H1 (cell line): ENCODE results near the gene NACA. TPM values are rescaled to one million over a fixed set of nuclear protein-coding genes. Genes with fewer than 3 reads are reported as not detected.

ENCODE experiments used
- polyA plus RNA-seq, 7 experiments: library from polyadenylated mRNA; depleted of rRNA in 3 of 7; stranded (reverse) in 5 of 7; unstranded in 2 of 7; fragments of >200 nt in 5 of 7; fragments of 200-250 nt in 2 of 7; gene quantifications; 1 replicate in 5 of 7; 2 replicates in 1 of 7; 4 replicates in 1 of 7; pipeline versions ENCODE4 v1.2.1 to v1.2.3, GENCODE V29; 2011 to 2013; ENCODE audit warnings: missing spikeins in 2 of 7, mixed read lengths in 2 of 7
- total RNA-seq: library from RNA; stranded (reverse); fragmentation: NEBNext Ultra II Directional; extraction: Animal tissue kit (Norgen Biotek cat#: 25700); gene quantifications from 2 replicates; pipeline ENCODE4 v1.2.1, GENCODE V29; 2021
- TF ChIP-seq, protein P1 (sequence below): fragments of 300-600 bp; sonication (generic); IDR thresholded peaks from 2 replicates; pipeline ENCODE4 v1.7.1; 2012; ENCODE audit warnings: low read length, moderate library complexity, mild to moderate bottlenecking, inconsistent platforms; ENCODE audit not compliant: insufficient replicate concordance

Gene NACA
- total and polyA plus RNA-seq, 2 of the 8 experiments (the other 6 are each of a cell fraction or from before 2014, with no cell fraction given): 511 to 1,063 TPM

DNA sequence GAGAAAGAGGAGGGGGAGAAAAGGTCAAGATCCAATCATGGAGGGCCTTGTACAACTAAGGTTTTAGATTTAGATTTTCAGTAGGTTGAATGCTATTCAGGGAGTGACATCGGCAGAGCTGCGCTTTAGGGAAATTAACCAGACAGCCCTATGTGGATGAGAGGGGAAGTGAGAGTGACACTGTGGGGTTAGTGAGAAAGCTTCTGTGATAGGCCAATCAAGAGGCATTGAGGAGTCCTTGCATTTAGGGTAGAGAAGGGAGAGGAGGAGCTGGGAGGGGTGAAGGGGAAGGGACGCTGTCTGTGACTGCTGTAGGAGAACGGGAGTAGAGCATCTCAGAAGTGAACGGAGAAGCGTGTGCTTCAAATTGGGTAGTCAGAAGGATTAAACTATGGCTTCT, 41.4 kb upstream of the NACA start (continued):
- TF ChIP-seq, protein P1, sequence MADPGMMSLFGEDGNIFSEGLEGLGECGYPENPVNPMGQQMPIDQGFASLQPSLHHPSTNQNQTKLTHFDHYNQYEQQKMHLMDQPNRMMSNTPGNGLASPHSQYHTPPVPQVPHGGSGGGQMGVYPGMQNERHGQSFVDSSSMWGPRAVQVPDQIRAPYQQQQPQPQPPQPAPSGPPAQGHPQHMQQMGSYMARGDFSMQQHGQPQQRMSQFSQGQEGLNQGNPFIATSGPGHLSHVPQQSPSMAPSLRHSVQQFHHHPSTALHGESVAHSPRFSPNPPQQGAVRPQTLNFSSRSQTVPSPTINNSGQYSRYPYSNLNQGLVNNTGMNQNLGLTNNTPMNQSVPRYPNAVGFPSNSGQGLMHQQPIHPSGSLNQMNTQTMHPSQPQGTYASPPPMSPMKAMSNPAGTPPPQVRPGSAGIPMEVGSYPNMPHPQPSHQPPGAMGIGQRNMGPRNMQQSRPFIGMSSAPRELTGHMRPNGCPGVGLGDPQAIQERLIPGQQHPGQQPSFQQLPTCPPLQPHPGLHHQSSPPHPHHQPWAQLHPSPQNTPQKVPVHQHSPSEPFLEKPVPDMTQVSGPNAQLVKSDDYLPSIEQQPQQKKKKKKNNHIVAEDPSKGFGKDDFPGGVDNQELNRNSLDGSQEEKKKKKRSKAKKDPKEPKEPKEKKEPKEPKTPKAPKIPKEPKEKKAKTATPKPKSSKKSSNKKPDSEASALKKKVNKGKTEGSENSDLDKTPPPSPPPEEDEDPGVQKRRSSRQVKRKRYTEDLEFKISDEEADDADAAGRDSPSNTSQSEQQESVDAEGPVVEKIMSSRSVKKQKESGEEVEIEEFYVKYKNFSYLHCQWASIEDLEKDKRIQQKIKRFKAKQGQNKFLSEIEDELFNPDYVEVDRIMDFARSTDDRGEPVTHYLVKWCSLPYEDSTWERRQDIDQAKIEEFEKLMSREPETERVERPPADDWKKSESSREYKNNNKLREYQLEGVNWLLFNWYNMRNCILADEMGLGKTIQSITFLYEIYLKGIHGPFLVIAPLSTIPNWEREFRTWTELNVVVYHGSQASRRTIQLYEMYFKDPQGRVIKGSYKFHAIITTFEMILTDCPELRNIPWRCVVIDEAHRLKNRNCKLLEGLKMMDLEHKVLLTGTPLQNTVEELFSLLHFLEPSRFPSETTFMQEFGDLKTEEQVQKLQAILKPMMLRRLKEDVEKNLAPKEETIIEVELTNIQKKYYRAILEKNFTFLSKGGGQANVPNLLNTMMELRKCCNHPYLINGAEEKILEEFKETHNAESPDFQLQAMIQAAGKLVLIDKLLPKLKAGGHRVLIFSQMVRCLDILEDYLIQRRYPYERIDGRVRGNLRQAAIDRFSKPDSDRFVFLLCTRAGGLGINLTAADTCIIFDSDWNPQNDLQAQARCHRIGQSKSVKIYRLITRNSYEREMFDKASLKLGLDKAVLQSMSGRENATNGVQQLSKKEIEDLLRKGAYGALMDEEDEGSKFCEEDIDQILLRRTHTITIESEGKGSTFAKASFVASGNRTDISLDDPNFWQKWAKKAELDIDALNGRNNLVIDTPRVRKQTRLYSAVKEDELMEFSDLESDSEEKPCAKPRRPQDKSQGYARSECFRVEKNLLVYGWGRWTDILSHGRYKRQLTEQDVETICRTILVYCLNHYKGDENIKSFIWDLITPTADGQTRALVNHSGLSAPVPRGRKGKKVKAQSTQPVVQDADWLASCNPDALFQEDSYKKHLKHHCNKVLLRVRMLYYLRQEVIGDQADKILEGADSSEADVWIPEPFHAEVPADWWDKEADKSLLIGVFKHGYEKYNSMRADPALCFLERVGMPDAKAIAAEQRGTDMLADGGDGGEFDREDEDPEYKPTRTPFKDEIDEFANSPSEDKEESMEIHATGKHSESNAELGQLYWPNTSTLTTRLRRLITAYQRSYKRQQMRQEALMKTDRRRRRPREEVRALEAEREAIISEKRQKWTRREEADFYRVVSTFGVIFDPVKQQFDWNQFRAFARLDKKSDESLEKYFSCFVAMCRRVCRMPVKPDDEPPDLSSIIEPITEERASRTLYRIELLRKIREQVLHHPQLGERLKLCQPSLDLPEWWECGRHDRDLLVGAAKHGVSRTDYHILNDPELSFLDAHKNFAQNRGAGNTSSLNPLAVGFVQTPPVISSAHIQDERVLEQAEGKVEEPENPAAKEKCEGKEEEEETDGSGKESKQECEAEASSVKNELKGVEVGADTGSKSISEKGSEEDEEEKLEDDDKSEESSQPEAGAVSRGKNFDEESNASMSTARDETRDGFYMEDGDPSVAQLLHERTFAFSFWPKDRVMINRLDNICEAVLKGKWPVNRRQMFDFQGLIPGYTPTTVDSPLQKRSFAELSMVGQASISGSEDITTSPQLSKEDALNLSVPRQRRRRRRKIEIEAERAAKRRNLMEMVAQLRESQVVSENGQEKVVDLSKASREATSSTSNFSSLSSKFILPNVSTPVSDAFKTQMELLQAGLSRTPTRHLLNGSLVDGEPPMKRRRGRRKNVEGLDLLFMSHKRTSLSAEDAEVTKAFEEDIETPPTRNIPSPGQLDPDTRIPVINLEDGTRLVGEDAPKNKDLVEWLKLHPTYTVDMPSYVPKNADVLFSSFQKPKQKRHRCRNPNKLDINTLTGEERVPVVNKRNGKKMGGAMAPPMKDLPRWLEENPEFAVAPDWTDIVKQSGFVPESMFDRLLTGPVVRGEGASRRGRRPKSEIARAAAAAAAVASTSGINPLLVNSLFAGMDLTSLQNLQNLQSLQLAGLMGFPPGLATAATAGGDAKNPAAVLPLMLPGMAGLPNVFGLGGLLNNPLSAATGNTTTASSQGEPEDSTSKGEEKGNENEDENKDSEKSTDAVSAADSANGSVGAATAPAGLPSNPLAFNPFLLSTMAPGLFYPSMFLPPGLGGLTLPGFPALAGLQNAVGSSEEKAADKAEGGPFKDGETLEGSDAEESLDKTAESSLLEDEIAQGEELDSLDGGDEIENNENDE: no peak
